Left lung (tissue), 10 donors: Measurements from ENCODE around the gene AGO3. TPM values are rescaled to one million over a fixed set of nuclear protein-coding genes. Genes with fewer than 3 reads are reported as not detected.

ENCODE experiments used
- ATAC-seq: fragments of 200-7000 bp; cut with Tn5 transposase; one replicate; pipeline ENCODE4 v1.9.1; 2020; ENCODE audit warnings: moderate library complexity
- DNase-seq, 4 donors: peaks; one replicate each; pipeline ENCODE4 v3.0.0-alpha.2; 2013 to 2020
- H3K27ac ChIP-seq, 2 donors: fragments of 200-600 bp; sonication (generic) in 1 of 2; one replicate each; pipeline versions ENCODE4 v1.5.0 to v1.8.0; 2020 to 2021
- H3K27me3 ChIP-seq, 2 donors: fragments of 200-600 bp; sonication (generic) in 1 of 2; one replicate each; pipeline versions ENCODE4 v1.5.0 to v1.8.0; 2020 to 2021
- H3K36me3 ChIP-seq, 2 donors: fragments of 200-600 bp; sonication (generic) in 1 of 2; one replicate each; pipeline versions ENCODE4 v1.5.0 to v1.8.0; 2020 to 2021
- H3K4me1 ChIP-seq, 2 donors: fragments of 200-600 bp; one replicate each; pipeline ENCODE4 v1.8.0; 2021
- H3K4me3 ChIP-seq, 2 donors: fragments of 200-600 bp; sonication (generic) in 1 of 2; one replicate each; pipeline versions ENCODE4 v1.5.0 to v1.8.0; 2020 to 2021; ENCODE audit warnings: mild to moderate bottlenecking in 1 of 2
- H3K9me3 ChIP-seq, 2 donors: fragments of 200-600 bp; sonication (generic) in 1 of 2; one replicate each; pipeline versions ENCODE4 v1.5.0 to v1.8.0; 2020 to 2021
- CTCF ChIP-seq, 2 donors: fragments of 200-600 bp; sonication (generic) in 1 of 2; IDR thresholded peaks; one replicate each; pipeline versions ENCODE4 v1.5.0 to v1.8.0; 2021; ENCODE audit warnings: antibody characterized with exemption in 2 of 2
- intact Hi-C, 2 donors: fragments of 100-400 bp; cut with DNase I; formaldehyde crosslinking; loops; one replicate each; pipeline versions ENCODE4 v1.11.2 to v1.14.2; 2022
- polyA plus RNA-seq, 6 donors: library from polyadenylated mRNA; unstranded; fragments of 120-200 nt; gene quantifications; one replicate each; pipeline ENCODE4 v1.2.1, GENCODE V29; 2013; ENCODE audit not compliant: insufficient read length in 6 of 6
- total RNA-seq, 2 donors: library from RNA; stranded (reverse); fragmentation: NEBNext Ultra II Directional; extraction: Animal tissue kit (Norgen Biotek cat#: 25700); gene quantifications; one replicate each; pipeline ENCODE4 v1.2.1, GENCODE V29; 2021
- donor health status: DM: no; HTN: yes; CAD: no.
- donor health status: DM: no; HTN: no; CAD: no.

AGO3 gene
- total and polyA plus RNA-seq, 8 donors, result 18.7 to 30.1 (median 21.9) TPM

- H3K27ac ChIP-seq, result no peak overlapping the region
- ATAC-seq (no peak), DNase-seq (no peak)
- peaks cover 3 to 22% of the 10 kb centered on the region in 2 donors for H3K4me1 ChIP-seq
- H3K4me3 ChIP-seq, result no peak overlapping the region
- H3K27me3 ChIP-seq, result no peaks in the 10 kb centered on the region
- intact Hi-C loops, result no loop called here
- TF ChIP-seq CTCF (IDR thresholded peaks at IDR 0.05), result no peak
- H3K9me3 ChIP-seq, result no peaks in the 10 kb centered on the region
- H3K36me3 ChIP-seq, result peaks cover 0 to 49% of the 10 kb centered on the region in 2 donors
Measured at GRCh38 chr1:36031441-36031840, 100.5 kb downstream of the AGO3 start.

- ATAC-seq (peak; percentile 97), DNase-seq (no peak)
- peaks cover 3 to 22% of the 10 kb centered on the region in 2 donors for H3K4me1 ChIP-seq
- H3K9me3 ChIP-seq, result no peaks in the 10 kb centered on the region
- H3K27me3 ChIP-seq, result no peaks in the 10 kb centered on the region
- no peak for TF ChIP-seq CTCF (IDR thresholded peaks at IDR 0.05)
- peaks cover 0 to 49% of the 10 kb centered on the region in 2 donors for H3K36me3 ChIP-seq
- intact Hi-C loops, result no loop called here
- no peak overlapping the region for H3K4me3 ChIP-seq
- peak overlapping the region; percentile 71 to 87 for H3K27ac ChIP-seq
Measured at GRCh38 chr1:36034692-36035091, 103.8 kb downstream of the AGO3 start.

GRCh38 chr1:36035154-36035553, 104.2 kb downstream of the AGO3 start:
- Histone ChIP-seq H3K27ac (peak overlapping the region; percentile 71 to 87), H3K27me3 (no peaks in the 10 kb centered on the region), H3K36me3 (peaks cover 0 to 53% of the 10 kb centered on the region in 2 donors), H3K9me3 (no peaks in the 10 kb centered on the region), H3K4me1 (peaks cover 3 to 22% of the 10 kb centered on the region in 2 donors), H3K4me3 (no peak overlapping the region)
- DNase-seq (no peak), ATAC-seq (peak; percentile 14)
- TF ChIP-seq CTCF (IDR thresholded peaks at IDR 0.05), result no peak
- intact Hi-C loops, result no loop called here

- no peak for ATAC-seq
- Histone ChIP-seq H3K36me3 (peaks cover 0 to 85% of the 10 kb centered on the region in 2 donors), H3K27me3 (no peaks in the 10 kb centered on the region), H3K4me3 (no peak overlapping the region), H3K4me1 (peaks cover under 1 to 9% of the 10 kb centered on the region in 2 donors), H3K27ac (no peak overlapping the region), H3K9me3 (no peaks in the 10 kb centered on the region)
- no peak for TF ChIP-seq CTCF (IDR thresholded peaks at IDR 0.05)
- DNase-seq, result no peak
- intact Hi-C loops, result no loop called here
Measured at GRCh38 chr1:36040238-36040637, 109.3 kb downstream of the AGO3 start.

GRCh38 chr1:36051821-36052220, 120.9 kb downstream of the AGO3 start:
- Histone ChIP-seq H3K27me3 (no peaks in the 10 kb centered on the region), H3K27ac (no peak overlapping the region), H3K36me3 (peaks cover 0 to 69% of the 10 kb centered on the region in 2 donors), H3K4me3 (no peak overlapping the region), H3K9me3 (peaks cover 0 to 2% of the 10 kb centered on the region in 2 donors), H3K4me1 (peaks cover 0 to 4% of the 10 kb centered on the region in 2 donors)
- intact Hi-C loops, result no loop called here
- no peak for TF ChIP-seq CTCF (IDR thresholded peaks at IDR 0.05)
- no peak for DNase-seq
- no peak for ATAC-seq
